Measurements from ENCODE around the gene TMEM176A.
A peak's percentile ranks its signal among the peaks of the same experiment; 100 is the strongest.

Gene TMEM176A

DNA sequence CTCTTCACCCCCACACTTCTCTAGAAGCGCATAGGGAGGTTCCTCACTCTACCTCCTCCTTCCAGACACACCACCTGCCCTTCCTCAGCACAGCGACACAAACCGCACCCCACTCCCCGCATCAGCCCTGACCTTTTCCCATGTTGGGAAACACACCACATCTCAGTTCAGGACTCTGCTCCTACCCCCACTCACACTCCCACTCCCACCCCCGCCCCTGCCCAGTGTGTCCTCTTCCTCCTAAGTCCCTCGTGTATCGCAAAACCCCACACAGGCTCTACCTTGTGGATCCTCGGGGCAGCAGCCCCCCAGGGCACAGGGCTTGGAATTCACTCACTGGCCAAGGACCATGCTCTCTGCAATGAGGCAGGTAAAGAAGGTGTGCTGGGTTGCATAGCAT is 47.5 kb downstream of the TMEM176A start:
- Histone ChIP-seq H3K9me3 (ENCODE audit: control insufficient read depth, low read length) (no peaks in the 10 kb centered on the region), H3K36me3 (ENCODE audit: control insufficient read depth, insufficient read depth, low read length) (no peaks in the 10 kb centered on the region), H3K4me1 (ENCODE audit: control insufficient read depth, insufficient read depth, low read length) (peaks cover 14% of the 10 kb centered on the region), H3K4me3 (ENCODE audit: low read length) (no peak overlapping the region), H3K9ac (ENCODE audit: low read length) (no peak overlapping the region), H3K27me3 (ENCODE audit: control insufficient read depth, insufficient read depth, low read length) (peaks cover 6% of the 10 kb centered on the region)

GRCh38 chr7:150848561-150849115 is 48.1 kb downstream of the TMEM176A start:
- Histone ChIP-seq H3K9me3 (ENCODE audit: control insufficient read depth, low read length) (no peaks in the 10 kb centered on the region), H3K9ac (ENCODE audit: low read length) (no peak overlapping the region), H3K4me3 (ENCODE audit: low read length) (no peak overlapping the region), H3K36me3 (ENCODE audit: control insufficient read depth, insufficient read depth, low read length) (no peaks in the 10 kb centered on the region), H3K4me1 (ENCODE audit: control insufficient read depth, insufficient read depth, low read length) (peaks cover 14% of the 10 kb centered on the region), H3K27me3 (ENCODE audit: control insufficient read depth, insufficient read depth, low read length) (peaks cover 6% of the 10 kb centered on the region)

DNA sequence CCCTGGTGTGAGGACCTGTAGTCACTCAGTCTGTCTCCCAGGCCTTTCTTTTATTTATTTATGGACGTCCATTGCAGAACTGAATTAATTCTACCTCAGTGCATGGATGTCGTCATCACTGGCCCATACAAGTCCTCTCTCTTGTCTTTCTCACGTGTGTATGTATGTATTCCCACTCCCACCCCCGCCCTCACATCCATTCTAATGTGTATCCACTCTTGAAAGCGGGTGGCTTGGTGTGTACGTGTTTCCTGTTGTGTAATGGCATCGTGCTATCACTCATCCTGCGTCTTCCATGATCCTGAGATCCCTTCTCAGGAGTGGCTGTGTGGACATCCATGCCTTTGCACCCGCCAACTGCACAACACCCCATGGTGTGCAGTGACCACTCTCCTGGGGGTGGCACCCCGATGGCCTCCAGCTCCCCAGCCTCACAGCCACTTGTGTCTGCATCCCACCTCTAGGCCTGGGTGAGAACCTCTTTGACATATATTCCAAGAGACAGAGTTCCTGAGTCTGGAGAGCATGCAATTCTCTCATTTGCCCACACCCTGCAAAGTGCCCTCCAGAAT is 48.7 kb downstream of the TMEM176A start:
- Histone ChIP-seq H3K27me3 (ENCODE audit: control insufficient read depth, insufficient read depth, low read length) (peaks cover 6% of the 10 kb centered on the region), H3K4me1 (ENCODE audit: control insufficient read depth, insufficient read depth, low read length) (peaks cover 14% of the 10 kb centered on the region), H3K4me3 (ENCODE audit: low read length) (no peak overlapping the region), H3K9ac (ENCODE audit: low read length) (no peak overlapping the region), H3K9me3 (ENCODE audit: control insufficient read depth, low read length) (no peaks in the 10 kb centered on the region), H3K36me3 (ENCODE audit: control insufficient read depth, insufficient read depth, low read length) (no peaks in the 10 kb centered on the region)

DNA sequence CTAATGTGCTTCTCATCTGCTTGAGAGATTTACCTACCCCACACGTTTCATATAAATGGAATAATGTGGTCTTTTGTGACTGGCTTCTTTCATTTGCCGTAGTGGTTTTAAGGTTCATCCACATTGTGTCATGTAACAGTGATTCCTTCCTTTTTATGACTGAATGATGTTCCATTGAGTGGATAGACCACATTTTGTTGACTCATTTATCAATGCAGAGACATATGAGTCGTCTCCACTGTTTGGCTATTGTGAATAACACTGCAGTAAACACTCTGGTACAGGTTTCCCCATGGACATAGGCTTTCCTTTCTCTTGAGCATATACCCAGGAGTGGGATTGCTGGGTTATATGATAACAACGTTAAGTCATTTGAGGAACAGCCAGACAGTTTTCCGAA is 49.7 kb downstream of the TMEM176A start:
- no peak overlapping the region for H3K9ac ChIP-seq (ENCODE audit: low read length)
- peaks cover 6% of the 10 kb centered on the region for H3K27me3 ChIP-seq (ENCODE audit: control insufficient read depth, insufficient read depth, low read length)
- H3K4me3 ChIP-seq (ENCODE audit: low read length) = no peak overlapping the region
- H3K36me3 ChIP-seq (ENCODE audit: control insufficient read depth, insufficient read depth, low read length) = no peaks in the 10 kb centered on the region
- peaks cover 14% of the 10 kb centered on the region for H3K4me1 ChIP-seq (ENCODE audit: control insufficient read depth, insufficient read depth, low read length)
- H3K9me3 ChIP-seq (ENCODE audit: control insufficient read depth, low read length) = no peaks in the 10 kb centered on the region

- Histone ChIP-seq H3K4me3 (ENCODE audit: low read length) (peak overlapping the region; percentile 80), H3K36me3 (ENCODE audit: control insufficient read depth, insufficient read depth, low read length) (no peaks in the 10 kb centered on the region), H3K27me3 (ENCODE audit: control insufficient read depth, insufficient read depth, low read length) (peaks cover 6% of the 10 kb centered on the region), H3K9ac (ENCODE audit: low read length) (peak overlapping the region; percentile 84), H3K9me3 (ENCODE audit: control insufficient read depth, low read length) (no peaks in the 10 kb centered on the region), H3K4me1 (ENCODE audit: control insufficient read depth, insufficient read depth, low read length) (peaks cover 14% of the 10 kb centered on the region)
Observed at GRCh38 chr7:150851492-150852370, 51.2 kb downstream of the TMEM176A start.

DNA sequence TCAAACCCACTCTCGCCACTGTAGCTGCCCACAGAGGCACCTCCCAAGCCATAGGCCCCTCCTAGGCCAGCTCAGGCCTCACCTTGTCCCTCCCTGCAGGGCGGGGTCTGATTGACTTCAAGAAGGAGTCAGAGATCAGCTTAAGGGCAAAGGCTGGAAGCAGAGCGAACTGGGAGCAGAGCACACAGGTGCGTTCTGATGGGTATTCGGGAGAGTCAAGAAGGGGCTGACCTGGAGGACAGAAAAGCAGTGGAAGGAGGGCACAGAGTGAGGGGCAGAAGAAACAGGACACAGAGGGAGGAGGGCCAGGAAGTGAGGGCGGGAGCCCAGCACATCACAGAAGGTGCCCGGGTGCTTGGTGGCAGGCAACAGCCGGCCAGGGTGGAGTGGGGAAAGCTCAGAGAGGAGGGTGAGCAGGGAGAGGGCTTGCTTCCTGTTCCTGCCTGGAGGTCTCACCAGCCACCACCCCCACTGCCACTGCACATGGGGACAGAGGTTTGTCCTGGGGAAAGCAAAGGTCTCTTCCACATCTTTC is 51.9 kb downstream of the TMEM176A start, which contains the start of gene AOC1:
TSS of gene AOC1 (plus strand) at position 147 of the 535 bp plus-strand sequence. CDS start 3,954 bp downstream, outside the sequence.
- H3K36me3 ChIP-seq (ENCODE audit: control insufficient read depth, insufficient read depth, low read length) = no peaks in the 10 kb centered on the region
- peak within 1 kb of the TSS; percentile 84 for H3K9ac ChIP-seq (ENCODE audit: low read length)
- peaks cover 14% of the 10 kb centered on the region for H3K4me1 ChIP-seq (ENCODE audit: control insufficient read depth, insufficient read depth, low read length)
- H3K9me3 ChIP-seq (ENCODE audit: control insufficient read depth, low read length) = no peaks in the 10 kb centered on the region
- H3K27me3 ChIP-seq (ENCODE audit: control insufficient read depth, insufficient read depth, low read length) = no peaks in the 10 kb centered on the region
- peak within 1 kb of the TSS; percentile 80 for H3K4me3 ChIP-seq (ENCODE audit: low read length)

GRCh38 chr7:150854066-150855000 is 53.8 kb downstream of the TMEM176A start:
- H3K9ac ChIP-seq (ENCODE audit: low read length) = no peak overlapping the region

More at GRCh38 chr7:150854066-150855000, 53.8 kb downstream of the TMEM176A start:
- H3K9me3 ChIP-seq (ENCODE audit: control insufficient read depth, low read length) = no peaks in the 10 kb centered on the region
- no peaks in the 10 kb centered on the region for H3K27me3 ChIP-seq (ENCODE audit: control insufficient read depth, insufficient read depth, low read length)
- no peaks in the 10 kb centered on the region for H3K36me3 ChIP-seq (ENCODE audit: control insufficient read depth, insufficient read depth, low read length)
- H3K4me1 ChIP-seq (ENCODE audit: control insufficient read depth, insufficient read depth, low read length) = peaks cover 14% of the 10 kb centered on the region
- no peak overlapping the region for H3K4me3 ChIP-seq (ENCODE audit: low read length)

All from mucosa of stomach (tissue), 1 donor.